Measurements from ENCODE around the gene MLKL. TPM values are rescaled to one million over a fixed set of nuclear protein-coding genes. Genes with fewer than 3 reads are reported as not detected.
A peak's percentile ranks its signal among the peaks of the same experiment; 100 is the strongest.

MLKL gene
- total and polyA plus RNA-seq, 2 experiments from 2014 or later, result 0.18 TPM; not detected in 1

DNA sequence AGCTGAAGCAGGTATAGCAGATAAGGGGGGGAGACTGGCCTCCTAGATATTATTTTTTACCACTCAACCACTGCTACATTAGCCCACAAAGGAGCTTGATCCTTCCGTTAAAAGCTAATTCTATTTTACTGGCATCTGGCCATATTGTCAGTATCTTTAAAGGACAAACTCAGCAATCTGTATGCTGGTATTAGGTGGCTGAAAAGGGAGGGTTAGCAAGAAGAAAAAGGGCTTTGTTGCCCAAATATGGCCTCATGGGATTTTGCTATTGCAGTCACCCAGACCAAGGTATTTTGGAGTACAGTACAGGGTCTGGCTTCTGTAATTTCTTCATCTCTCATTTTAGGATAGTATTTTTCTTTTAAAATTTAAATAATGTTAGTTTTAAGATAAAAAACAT is 48.4 kb downstream of the MLKL start:
- Histone ChIP-seq H3K4me3 (no peak overlapping the region), H3K9me3 (ENCODE audit: low read depth) (no peaks in the 10 kb centered on the region), H3K36me3 (peaks cover 22% of the 10 kb centered on the region), H3K4me1 (ENCODE audit: low read depth) (no peaks in the 10 kb centered on the region), H3K27me3 (no peaks in the 10 kb centered on the region), H3K27ac (peak overlapping the region; percentile 43)
- TF ChIP-seq CTCF (IDR thresholded peaks at IDR 0.05; ENCODE audit: low read depth, low read length), result no peak
- no peak for DNase-seq (ENCODE audit: low read depth in 1 of 2, low spot score in 1 of 2)

DNA sequence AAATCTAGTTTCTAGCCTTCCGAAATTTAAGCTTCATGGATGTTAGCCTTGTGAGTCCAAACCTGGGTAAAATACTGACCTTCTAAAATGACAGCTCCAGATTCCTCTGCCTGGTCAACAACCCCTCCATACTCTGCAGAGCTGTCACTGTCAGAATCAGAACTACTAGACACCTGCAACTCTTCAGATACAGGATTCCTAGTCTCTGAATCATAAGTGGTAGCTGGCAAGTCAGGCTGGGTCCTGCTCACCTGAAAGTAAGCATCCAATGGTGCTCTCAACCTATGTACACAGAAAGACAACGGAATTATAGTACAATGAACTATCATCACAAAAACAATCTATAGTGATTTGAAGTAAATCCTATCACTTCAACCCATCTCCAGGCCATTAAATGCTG is 48.8 kb downstream of the MLKL start:
- no peak for DNase-seq (ENCODE audit: low read depth in 1 of 2, low spot score in 1 of 2)
- no peak overlapping the region for H3K4me3 ChIP-seq
- TF ChIP-seq CTCF (IDR thresholded peaks at IDR 0.05; ENCODE audit: low read depth, low read length), result no peak
- no peaks in the 10 kb centered on the region for H3K9me3 ChIP-seq (ENCODE audit: low read depth)
- no peaks in the 10 kb centered on the region for H3K27me3 ChIP-seq
- H3K4me1 ChIP-seq (ENCODE audit: low read depth), result no peaks in the 10 kb centered on the region
- H3K36me3 ChIP-seq, result peaks cover 22% of the 10 kb centered on the region
- H3K27ac ChIP-seq, result peak overlapping the region; percentile 43

- Histone ChIP-seq H3K27ac (no peak overlapping the region), H3K36me3 (peaks cover 22% of the 10 kb centered on the region), H3K27me3 (no peaks in the 10 kb centered on the region), H3K4me3 (no peak overlapping the region), H3K9me3 (ENCODE audit: low read depth) (no peaks in the 10 kb centered on the region), H3K4me1 (ENCODE audit: low read depth) (no peaks in the 10 kb centered on the region)
- peak; percentile 19 to 31 for DNase-seq (ENCODE audit: low read depth in 1 of 2, low spot score in 1 of 2)
- TF ChIP-seq CTCF (IDR thresholded peaks at IDR 0.05; ENCODE audit: low read depth, low read length), result peak; percentile 62
These were observed 49.6 kb downstream of the MLKL start for GRCh38 chr16:74650966-74651567.

DNA sequence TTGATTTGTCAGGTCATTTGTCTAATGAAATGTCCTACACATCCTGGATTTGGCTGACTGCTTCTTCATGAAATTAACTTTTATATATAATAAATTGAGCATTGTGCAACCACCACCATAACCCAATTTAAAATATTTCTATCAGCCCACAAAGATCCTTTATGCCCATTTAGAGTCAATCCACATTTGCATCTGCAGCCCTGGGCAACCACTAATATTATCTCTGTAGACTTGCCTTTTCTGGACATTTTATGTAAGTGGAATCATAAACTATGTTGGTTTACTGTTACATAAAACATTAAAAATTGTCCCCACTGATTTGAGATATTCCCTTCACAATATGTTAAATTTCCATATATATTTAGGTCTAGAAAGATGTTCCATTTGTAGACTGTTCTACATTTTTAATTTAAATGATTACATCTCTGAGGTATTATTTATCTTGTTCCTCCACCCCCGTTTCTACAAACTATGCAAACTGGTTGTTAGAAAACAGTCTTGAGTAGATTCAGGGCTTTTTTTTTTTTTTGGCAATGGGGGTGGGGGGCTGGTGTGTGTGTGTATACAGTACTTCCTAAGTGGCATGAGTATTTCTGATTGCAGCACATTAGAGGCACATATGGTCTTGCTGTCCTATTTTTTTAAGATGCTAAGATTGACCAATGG is 50.7 kb downstream of the MLKL start:
- no peaks in the 10 kb centered on the region for H3K27me3 ChIP-seq
- peaks cover 23% of the 10 kb centered on the region for H3K36me3 ChIP-seq
- no peak overlapping the region for H3K27ac ChIP-seq
- TF ChIP-seq CTCF (IDR thresholded peaks at IDR 0.05; ENCODE audit: low read depth, low read length), result no peak
- no peak overlapping the region for H3K4me3 ChIP-seq
- no peaks in the 10 kb centered on the region for H3K9me3 ChIP-seq (ENCODE audit: low read depth)
- no peak for DNase-seq (ENCODE audit: low read depth in 1 of 2, low spot score in 1 of 2)
- H3K4me1 ChIP-seq (ENCODE audit: low read depth), result no peaks in the 10 kb centered on the region

- Histone ChIP-seq H3K4me3 (no peak overlapping the region), H3K27ac (no peak overlapping the region), H3K4me1 (ENCODE audit: low read depth) (no peaks in the 10 kb centered on the region), H3K27me3 (no peaks in the 10 kb centered on the region), H3K36me3 (peaks cover 49% of the 10 kb centered on the region), H3K9me3 (ENCODE audit: low read depth) (no peaks in the 10 kb centered on the region)
- no peak for TF ChIP-seq CTCF (IDR thresholded peaks at IDR 0.05; ENCODE audit: low read depth, low read length)
- DNase-seq (ENCODE audit: low read depth in 1 of 2, low spot score in 1 of 2), result no peak
These were observed 58.7 kb downstream of the MLKL start for GRCh38 chr16:74641969-74642368.
